GM19238 (cell line): ENCODE data around the gene GDF10.

Source experiments
- DNase-seq: peaks from one replicate; pipeline ENCODE4 v3.0.0; 2011; ENCODE audit warnings: low spot score; ENCODE audit not compliant: insufficient read length

GDF10 gene

DNA sequence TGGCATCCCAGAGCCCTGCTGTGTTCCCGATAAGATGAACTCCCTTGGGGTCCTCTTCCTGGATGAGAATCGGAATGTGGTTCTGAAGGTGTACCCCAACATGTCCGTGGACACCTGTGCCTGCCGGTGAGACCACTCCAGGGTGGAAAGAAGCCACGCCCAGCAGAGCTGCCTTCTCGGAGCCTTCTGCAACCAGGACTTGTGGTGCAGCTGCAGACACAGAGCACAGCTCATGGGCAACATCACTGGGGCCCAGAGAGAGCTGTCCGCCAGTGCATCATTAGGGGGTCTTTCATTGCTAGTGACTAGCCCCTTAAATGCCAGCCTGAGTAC lies 12.6 kb downstream of the GDF10 start:
- no peak for DNase-seq

DNA sequence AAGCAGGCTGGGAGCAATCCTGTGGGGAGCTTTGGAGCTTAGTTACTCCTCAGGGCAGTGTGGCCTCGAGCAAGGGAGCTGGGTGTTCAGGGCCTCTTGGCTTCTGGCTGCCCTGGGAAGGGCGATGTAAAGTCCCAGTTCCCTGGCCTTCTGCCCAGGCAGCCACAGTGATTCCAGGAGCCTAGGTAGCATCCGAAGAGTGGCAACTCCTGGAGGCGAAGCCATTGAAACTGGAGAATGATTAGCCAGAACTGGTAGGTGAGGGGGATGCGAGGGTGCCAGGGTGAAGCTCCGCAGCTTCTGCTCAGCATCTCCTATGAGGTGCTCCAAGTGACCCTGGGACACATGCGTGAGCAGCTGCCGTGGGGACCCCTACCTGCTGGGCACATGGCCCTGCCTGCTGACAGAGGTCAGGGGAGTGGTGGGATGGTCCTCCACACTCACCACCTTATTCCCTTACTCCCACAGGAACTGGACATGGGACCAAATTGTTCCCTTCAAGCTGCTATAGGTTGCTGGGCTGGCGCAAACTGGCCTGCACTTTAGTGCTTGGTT lies 14.5 kb downstream of the GDF10 start:
- DNase-seq: no peak

DNA sequence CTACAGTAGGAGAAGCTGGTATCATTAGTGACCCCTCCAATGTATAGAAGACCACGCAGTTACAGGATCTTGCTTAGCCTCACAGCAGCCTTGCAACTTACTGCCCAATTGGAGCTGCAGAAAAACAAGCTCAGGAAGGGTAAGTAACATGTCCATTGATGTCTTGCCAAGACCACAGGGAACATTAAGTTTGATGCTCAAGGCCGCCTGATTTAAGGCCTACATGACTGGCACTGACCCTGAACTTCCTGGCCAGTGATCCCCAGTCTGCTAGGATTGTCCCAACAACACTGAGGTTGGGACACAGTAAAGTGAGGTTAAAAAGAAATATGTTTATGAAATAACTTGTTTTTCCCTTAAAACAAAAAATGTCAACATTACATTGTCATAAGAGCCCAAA lies 15.4 kb downstream of the GDF10 start:
- DNase-seq: no peak

DNA sequence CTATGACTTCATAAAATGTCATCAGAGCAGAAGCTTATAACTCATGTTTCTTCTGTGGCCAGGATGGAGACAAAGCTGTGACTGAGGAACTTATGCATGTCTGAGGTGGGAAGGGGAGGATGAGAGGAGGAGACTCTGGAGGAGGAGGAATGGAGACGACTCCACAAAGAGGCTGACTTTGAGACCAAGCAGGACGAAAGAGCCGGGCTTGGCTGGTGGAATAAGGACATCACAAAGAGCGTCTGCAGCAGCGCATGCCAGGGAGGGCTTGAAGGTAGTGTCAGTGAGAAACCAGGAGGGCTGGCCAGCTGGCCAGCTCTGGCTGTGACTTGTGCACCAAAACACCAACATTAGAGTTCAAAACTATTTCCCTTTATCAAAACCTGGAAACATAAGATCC lies 16.1 kb downstream of the GDF10 start:
- DNase-seq: no peak

DNA sequence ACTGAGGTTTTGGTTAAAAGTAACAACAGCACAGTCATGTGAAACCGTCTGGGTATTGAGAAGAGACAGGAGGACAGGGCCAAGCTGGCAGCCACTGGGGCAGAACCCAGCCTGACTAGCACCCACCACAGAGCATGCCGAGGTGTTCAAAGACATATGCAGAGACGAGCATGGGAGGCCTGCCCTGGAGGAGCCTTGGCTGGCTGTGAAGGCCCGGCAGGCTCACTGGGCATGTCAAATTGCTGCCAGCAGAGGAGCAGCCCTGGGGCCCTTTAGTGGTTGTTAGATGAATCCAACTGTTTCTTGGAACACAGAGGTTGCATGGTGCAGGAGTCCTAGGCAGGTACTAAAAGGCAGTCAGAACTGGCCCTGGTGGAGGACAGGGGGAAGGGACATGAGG lies 17.3 kb downstream of the GDF10 start:
- no peak for DNase-seq

DNA sequence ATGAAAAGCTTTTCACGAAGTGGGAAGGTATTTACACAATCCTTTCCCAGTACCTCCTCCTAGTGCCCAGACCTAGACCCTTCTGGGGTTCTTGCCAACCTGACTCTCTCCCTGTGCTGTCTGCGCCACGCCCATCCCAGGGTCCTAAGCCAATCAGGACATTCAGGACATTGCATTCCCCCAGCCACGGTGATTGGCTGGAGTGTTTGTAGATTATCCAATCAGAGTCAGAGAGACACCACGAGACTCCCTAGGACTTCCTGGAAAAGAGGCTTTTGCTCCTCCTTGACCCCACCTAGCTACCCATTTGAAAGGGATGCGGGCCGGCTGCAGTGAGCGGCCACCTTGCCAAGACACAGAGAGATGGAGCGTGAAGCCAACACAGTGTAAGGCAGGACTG lies 18.7 kb downstream of the GDF10 start:
- DNase-seq: no peak

DNA sequence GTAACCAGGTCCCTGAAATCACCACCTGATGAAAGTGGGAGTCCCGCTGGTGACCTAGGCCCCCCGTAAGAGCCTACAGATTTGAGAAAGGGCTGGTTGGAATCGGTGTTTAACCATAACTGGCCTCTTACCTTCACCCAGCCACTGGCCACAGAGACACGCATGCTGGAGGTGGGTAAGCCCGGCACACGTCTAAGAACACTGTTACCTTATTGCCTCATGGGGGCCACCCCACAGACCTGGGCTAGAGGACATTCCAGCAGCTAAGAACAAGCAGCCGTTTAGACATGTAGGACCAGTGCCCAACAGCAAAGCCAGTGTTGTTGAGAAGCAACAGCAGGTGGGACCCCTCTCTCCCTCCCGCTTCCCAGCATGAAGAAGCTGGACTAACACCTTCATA lies 19.8 kb downstream of the GDF10 start:
- DNase-seq: no peak

DNA sequence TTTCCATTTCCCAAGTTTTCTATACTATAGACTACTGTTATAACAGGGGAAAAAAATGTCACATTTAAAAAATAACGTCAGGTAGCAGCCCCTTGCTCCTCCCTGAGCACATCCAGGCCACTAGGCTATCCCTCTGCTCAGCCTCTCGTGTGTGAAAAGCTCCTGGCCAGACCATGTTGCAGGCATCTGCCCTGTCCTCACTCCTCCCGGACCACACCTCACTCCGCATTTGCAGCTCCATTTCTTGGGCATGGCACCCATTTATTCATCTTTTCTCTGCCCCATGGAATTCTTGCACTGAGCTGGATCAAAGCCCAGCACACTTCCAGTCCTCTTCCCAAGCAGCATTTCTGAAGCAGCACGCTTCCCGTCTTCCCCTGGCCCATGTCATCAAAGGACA lies 20.8 kb downstream of the GDF10 start:
- DNase-seq: no peak

DNA sequence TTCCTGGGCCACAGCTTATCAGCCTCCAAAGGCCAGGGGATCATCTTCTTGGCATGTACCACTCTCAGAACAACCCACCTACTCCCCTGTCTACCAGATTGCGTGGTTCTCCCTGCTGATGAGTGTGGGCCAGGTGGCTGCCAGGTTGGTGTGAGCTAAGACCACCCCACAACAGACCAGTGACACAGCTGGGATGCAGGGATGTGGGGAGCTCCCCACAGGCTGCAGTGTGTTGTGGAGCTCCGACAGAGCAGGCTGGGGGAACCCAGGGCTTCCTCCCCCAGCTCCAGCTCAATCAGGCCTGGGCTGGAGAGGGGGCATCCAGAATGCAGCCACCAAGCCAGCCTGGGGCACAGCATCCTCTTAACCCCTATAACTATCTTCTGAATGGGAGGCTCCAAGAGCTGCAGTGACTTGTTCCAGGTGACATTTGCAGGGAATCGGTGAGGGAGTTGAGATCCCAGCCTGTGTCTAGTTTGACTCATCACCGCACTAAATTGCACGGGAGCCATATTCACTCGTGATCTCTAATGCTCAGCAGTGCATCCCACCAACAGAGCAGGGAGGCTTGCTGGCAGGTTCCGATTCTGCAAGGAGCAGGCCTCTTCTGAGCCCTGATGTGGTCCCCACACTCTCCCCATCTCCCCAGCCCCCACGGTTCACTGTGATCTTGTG lies 21.7 kb downstream of the GDF10 start:
- DNase-seq: no peak

DNA sequence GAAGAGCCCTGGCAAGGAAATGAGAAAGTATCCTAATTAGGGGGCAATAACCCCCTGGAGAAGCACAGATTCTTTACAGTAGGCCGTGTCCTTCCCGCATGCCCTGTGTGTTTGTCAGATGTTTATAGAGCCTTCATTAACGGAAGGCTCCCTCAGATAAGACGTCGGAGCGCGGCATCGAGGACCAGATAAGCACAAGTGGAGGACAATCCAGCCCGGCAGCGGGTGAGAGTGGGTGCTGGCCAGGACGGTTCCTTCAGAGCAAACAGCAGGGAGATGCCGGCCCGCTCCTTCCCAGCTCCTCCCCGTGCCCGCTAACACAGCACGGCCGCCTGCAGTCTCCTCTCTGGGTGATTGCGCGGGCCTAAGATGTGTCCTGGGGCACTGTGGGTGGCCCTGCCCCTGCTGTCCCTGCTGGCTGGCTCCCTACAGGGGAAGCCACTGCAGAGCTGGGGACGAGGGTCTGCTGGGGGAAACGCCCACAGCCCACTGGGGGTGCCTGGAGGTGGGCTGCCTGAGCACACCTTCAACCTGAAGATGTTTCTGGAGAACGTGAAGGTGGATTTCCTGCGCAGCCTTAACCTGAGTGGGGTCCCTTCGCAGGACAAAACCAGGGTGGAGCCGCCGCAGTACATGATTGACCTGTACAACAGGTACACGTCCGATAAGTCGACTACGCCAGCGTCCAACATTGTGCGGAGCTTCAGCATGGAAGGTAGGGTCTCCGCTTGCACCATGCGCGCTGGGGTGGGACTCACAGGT lies 22.5 kb downstream of the GDF10 start, which contains the start of gene GDF2:
Gene GDF2 (plus strand): TSS at position 155 of the 762 bp plus-strand sequence. CDS start 215 bp downstream, at position 370.
- DNase-seq: no peak

DNA sequence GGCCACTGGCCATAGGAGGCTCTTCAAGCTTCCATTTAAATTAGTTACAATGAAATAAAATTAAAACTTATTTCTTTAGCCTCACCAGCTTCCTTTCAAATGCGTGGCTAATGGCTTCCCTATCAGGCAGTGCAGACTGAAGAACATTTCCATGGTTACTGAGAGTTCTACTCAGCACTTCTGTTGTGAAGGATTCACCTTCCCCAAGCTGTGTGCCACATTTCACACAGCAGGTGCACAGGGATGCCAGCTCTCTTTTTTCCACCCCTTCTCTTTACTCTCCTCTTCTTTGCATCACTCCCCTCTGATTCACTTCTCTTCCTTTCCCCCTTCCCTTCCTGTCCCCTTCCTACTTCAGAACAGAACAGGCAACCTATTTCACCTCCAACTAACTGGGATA lies 23.1 kb downstream of the GDF10 start:
- DNase-seq: no peak

DNA sequence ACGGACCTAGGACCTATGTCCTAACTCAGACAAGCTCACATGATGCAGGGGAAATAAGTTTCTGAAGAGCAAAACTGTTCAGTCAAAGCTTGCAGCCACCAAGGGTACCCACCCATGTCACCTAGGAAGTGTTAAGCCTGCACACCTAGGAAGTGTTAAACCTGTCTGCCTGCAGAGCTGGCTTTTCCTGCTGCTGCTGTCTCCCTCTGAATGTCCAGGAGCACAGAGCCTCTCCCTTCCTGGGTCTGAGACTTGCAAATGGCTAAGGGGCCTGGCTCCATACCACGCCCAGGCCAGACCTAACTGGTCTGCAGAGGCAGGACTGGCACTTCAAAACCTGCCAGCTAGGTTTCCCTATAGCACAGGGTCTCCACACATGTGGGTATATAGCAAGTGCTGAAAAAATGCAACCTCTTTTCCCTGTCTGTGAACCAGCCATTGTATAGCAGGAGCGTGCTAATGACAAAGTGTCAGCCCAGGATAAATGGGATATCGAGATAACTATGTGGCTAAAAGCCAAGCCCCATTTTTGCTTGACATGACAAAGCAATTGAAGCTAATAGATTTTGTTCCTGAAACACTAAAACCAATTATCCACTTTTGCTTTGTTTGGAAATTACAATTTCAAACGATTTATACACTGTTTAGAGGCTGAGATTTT lies 23.8 kb downstream of the GDF10 start:
- DNase-seq: no peak

DNA sequence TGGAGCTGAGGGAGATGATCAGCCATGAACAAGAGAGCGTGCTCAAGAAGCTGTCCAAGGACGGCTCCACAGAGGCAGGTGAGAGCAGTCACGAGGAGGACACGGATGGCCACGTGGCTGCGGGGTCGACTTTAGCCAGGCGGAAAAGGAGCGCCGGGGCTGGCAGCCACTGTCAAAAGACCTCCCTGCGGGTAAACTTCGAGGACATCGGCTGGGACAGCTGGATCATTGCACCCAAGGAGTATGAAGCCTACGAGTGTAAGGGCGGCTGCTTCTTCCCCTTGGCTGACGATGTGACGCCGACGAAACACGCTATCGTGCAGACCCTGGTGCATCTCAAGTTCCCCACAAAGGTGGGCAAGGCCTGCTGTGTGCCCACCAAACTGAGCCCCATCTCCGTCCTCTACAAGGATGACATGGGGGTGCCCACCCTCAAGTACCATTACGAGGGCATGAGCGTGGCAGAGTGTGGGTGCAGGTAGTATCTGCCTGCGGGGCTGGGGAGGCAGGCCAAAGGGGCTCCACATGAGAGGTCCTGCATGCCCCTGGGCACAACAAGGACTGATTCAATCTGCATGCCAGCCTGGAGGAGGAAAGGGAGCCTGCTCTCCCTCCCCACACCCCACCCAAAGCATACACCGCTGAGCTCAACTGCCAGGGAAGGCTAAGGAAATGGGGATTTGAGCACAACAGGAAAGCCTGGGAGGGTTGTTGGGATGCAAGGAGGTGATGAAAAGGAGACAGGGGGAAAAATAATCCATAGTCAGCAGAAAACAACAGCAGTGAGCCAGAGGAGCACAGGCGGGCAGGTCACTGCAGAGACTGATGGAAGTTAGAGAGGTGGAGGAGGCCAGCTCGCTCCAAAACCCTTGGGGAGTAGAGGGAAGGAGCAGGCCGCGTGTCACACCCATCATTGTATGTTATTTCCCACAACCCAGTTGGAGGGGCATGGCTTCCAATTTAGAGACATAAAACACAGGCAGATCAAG lies 25.6 kb downstream of the GDF10 start:
- DNase-seq: no peak

DNA sequence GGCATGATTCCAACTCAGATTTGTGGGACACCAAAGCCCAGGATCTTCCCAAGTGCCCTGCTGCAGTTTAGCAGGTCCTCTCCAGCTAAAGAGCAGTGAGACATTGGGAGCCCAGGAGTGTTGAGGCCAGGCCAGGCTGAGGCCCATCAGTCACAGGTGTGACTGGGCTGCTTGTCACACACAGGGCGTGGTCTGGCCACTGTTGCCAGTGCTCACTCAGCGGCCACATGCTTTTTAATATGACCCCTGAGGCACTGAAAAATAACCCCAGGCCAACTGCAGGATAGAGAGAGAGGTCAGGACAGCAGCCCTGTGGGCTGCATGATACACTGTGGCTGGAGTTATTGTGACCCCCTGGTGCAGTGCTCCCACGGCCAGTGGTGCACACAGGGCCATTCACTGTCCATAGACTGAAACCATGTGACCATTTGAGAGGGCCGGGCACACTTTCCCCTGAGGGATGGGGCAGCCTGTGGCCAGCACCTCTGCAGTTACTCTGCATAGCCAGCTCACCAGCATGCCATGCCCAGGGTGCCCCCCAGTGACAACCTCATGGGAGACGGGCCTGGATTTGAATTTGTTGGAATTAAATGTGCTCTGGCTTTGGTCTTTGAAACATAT lies 26.4 kb downstream of the GDF10 start:
- DNase-seq: no peak

DNA sequence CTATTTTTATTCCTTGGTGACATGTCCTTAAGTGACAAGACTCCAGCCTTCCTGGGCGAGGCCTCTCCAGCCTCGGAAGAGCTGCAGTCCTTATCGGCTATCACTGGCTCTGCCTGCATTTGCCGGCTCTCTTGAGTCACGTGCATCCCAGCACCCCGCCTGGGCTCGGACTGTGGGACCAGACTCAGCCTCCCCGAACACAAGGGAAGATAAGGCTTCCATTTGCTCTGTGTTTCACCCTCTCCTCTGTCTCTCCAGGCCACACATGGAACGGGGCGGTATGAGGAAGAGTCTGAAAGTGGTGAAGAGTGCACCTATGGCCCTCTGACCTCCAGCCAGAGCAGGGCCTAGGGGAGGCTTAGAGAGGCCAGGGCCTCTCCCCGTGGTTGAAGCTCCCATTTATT lies 26.9 kb downstream of the GDF10 start:
- no peak for DNase-seq

DNA sequence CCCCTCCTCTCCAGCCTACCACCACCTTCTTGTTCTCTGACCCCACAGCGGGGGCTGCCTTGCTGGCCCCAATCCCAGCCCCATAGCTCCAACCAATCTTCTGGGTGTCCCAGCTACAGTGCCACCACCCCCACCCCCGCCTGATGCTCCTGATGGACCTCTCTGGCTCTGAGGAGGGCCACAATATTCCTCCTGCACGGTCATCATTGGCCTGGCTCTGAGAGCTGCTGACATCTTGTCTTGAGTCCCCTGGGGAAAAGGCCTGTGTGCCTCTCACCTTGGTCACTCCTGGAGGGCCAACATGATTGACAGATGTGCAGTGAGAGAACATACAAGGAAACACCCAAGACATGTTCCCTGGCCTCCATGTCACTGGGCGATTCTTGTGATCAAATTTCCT lies 29.9 kb downstream of the GDF10 start:
- DNase-seq: no peak

DNA sequence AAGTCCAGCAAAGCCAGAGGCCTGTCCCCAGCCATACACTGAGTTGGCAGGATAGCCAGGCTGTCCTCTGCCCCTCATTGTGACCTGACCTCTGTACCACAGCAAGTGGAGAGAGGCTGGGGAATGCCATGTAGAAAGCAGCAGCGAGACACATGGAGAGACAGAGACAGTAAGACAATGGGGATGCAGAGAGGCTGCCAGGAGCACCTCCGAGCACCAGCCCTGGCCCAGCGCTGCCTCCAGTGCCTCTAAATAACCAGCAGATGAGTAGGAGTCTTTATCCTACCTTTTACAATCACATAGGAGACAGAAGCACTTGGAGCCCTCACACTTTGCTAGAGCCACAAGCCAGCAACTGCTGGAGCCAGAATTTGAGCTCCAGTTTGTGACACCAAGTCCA lies 30.4 kb downstream of the GDF10 start:
- no peak for DNase-seq

DNA sequence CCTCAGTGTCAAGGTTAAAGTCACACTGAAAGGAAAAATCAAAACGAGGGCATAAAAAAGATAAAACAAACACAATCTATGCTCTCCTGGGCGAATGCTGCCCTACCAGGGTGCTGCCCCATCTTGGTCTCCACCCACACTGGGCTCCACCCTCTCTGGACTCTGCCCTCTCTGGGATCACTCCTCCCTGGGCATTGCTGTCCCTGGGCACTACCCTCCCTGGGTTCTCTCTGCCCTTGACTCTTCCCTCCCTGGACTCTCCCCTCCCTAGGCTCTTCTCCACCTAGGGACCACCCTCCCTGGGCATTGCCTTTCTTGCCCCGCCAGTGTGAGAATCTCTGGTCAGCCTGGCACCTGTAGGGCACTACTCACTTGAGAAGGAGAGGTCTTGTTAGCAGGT lies 30.8 kb downstream of the GDF10 start:
- no peak for DNase-seq

DNA sequence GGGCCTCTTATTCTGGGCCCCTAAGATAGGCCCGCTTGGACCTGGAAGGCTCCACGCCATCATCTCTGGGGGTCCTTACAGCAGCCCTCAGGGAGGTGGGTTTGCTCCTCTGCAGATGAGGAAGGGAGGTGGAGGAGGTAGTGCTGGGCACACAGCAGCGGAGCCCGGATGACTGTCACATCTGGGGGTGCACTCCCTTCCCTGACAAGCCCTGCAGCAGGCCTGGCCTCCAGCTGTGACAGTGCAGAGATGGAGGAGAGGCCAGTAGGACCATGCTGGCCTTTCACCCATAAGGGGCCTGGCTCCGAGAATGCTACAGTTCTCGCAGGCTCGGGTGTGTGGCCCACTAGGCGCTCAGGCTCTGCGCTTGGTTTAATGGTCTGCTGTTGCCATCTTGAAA lies 31.5 kb downstream of the GDF10 start:
- DNase-seq: no peak

DNA sequence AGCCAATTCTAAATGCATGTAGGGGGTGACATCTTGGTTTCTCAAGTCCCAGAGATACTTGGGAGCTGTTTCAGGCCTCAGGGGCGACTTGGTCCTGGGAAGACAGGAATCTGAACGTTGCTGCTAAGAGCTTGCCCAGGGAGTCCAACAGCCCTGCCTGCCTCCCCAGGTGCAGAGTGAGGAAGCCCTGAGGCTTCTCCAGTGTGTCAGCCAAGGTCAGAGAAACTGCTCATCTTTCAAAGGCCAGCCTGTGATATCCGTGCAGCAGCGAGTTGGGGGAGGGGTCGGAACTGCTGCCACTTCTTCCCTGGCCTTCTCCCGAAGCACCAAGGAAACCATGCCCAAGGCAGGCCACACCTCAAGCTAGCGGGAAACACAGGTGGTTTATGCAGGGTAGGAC lies 32.0 kb downstream of the GDF10 start:
- DNase-seq: no peak

DNA sequence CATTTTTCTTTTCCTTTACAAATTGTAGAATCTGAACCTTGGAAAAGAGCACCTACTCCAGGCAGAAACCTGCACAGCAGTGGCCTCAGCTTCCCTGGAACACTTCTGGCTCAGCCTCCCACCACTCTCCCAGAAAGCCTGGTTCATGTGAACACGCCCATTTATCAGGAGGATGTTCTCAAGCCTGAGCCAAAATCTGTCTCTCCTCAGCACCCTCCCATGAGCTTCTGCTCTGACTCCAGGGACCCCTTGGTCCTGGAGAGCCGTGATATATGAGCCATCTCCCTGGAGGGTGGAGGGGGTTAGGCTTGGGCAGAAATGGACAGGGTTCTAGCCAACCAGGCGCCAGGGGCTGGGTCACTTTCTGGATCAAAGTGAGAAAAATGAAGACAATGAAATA lies 32.4 kb downstream of the GDF10 start:
- no peak for DNase-seq
